SK-N-MC (cell line): ENCODE measurements around the gene CAVIN2.

Experiments
- EZH2 ChIP-seq: fragments of 200-600 bp; sonication (generic); IDR thresholded peaks from one replicate; pipeline ENCODE4 v1.6.1; 2017; ENCODE audit warnings: antibody characterized with exemption
- FOXP2 ChIP-seq: optimal IDR thresholded peaks from 2 replicates; pipeline ENCODE3; 2011; ENCODE audit warnings: mild to moderate bottlenecking, moderate library complexity; ENCODE audit not compliant: insufficient read depth; ENCODE audit errors: extremely low read length, control extremely low read depth
- POLR2AphosphoS5 ChIP-seq: IDR thresholded peaks from 2 replicates; pipeline ENCODE4 v1.6.1; 2012; ENCODE audit warnings: mild to moderate bottlenecking, low read depth, low read length, borderline replicate concordance

- TF ChIP-seq EZH2 (no peak), FOXP2 (no peak), POLR2AphosphoS5 (no peak)
These were observed 31.9 kb downstream of the CAVIN2 start for GRCh38 chr2:191815010-191815409.
